ENCODE measurements around the gene DPPA3. TPM values are rescaled to one million over a fixed set of nuclear protein-coding genes. Genes with fewer than 3 reads are reported as not detected.

The DPPA3 gene
- total RNA-seq, 1 experiment from 2014 or later: not detected

DNA sequence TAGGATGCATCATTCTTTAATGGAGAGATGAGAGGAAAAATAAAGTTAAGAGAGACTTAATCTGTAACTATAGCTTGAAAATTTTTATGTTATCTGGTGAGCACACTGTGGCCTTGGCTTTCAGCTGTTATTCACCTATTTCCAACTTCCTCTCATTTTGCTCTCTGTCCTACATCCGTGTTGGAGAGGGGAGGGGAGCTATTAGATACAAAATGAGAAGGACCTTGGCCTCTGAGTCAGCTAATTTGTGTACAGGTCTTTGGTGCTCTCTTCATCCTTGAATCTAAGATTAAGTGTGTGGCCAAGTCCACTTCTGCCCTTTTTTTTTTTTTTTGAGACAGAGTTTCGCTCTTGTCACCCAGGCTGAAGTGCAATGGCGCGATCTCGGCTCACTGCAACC lies 44.6 kb upstream of the DPPA3 start:
- no peak for ATAC-seq

DNA sequence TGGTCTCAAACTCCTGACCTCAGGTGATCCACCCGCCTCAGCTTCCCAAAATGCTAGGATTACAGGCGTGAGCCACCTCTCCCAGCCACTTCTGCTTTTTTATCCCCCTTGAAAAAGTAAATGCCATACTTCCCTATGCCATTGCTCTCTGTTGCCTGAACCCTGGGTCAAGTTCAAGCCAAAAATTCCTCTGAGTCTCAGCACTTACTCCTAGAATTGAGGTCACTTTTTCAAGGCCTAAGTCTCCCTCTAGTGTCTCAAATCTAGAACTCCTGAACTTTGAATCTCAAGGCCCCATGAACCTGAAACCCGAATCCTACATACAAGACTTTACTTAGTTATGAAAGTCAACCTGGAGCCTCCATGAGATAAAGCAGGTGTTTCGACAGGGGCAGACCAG lies 44.1 kb upstream of the DPPA3 start:
- DNase-seq (ENCODE audit: low read depth, low spot score) (no peak), ATAC-seq (no peak)
- no TSS peak for BruUV-seq (replicated peaks)
- Histone ChIP-seq H3K4me1 (ENCODE audit: control insufficient read depth, insufficient read depth, low read length) (no peaks in the 10 kb centered on the region), H3K27ac (ENCODE audit: low read length) (no peak overlapping the region), H3K36me3 (ENCODE audit: control insufficient read depth, insufficient read depth, low read length) (no peaks in the 10 kb centered on the region), H3K4me3 (ENCODE audit: low read depth in 2 of 2, low read length in 2 of 2) (no peak overlapping the region), H3K9me3 (ENCODE audit: control insufficient read depth, insufficient read depth, low read depth, low read length) (no peaks in the 10 kb centered on the region), H3K27me3 (ENCODE audit: control insufficient read depth, insufficient read depth, low read length) (no peaks in the 10 kb centered on the region)
- POLR2A ChIA-PET: no interaction called here
- TF ChIP-seq SIN3A (IDR thresholded peaks at IDR 0.05; ENCODE audit: borderline replicate concordance, insufficient read depth, low read depth, low read length): no peak
- TF ChIP-seq, protein P1, sequence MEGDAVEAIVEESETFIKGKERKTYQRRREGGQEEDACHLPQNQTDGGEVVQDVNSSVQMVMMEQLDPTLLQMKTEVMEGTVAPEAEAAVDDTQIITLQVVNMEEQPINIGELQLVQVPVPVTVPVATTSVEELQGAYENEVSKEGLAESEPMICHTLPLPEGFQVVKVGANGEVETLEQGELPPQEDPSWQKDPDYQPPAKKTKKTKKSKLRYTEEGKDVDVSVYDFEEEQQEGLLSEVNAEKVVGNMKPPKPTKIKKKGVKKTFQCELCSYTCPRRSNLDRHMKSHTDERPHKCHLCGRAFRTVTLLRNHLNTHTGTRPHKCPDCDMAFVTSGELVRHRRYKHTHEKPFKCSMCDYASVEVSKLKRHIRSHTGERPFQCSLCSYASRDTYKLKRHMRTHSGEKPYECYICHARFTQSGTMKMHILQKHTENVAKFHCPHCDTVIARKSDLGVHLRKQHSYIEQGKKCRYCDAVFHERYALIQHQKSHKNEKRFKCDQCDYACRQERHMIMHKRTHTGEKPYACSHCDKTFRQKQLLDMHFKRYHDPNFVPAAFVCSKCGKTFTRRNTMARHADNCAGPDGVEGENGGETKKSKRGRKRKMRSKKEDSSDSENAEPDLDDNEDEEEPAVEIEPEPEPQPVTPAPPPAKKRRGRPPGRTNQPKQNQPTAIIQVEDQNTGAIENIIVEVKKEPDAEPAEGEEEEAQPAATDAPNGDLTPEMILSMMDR (IDR thresholded peaks at IDR 0.05): peak; percentile 52
- CTCF ChIA-PET: no interaction called here
- intact Hi-C loops (cut with micrococcal nuclease; ENCODE audit: unreplicated experiment): no loop called here
- in situ Hi-C loops (cut with HindIII; ENCODE audit: low pct_unique_long_range_greater_than_20kb, low sequenced_read_pairs): no loop called here

More for the DNA sequence above, 44.6 kb upstream of the DPPA3 start:
- TF ChIP-seq, protein P2, sequence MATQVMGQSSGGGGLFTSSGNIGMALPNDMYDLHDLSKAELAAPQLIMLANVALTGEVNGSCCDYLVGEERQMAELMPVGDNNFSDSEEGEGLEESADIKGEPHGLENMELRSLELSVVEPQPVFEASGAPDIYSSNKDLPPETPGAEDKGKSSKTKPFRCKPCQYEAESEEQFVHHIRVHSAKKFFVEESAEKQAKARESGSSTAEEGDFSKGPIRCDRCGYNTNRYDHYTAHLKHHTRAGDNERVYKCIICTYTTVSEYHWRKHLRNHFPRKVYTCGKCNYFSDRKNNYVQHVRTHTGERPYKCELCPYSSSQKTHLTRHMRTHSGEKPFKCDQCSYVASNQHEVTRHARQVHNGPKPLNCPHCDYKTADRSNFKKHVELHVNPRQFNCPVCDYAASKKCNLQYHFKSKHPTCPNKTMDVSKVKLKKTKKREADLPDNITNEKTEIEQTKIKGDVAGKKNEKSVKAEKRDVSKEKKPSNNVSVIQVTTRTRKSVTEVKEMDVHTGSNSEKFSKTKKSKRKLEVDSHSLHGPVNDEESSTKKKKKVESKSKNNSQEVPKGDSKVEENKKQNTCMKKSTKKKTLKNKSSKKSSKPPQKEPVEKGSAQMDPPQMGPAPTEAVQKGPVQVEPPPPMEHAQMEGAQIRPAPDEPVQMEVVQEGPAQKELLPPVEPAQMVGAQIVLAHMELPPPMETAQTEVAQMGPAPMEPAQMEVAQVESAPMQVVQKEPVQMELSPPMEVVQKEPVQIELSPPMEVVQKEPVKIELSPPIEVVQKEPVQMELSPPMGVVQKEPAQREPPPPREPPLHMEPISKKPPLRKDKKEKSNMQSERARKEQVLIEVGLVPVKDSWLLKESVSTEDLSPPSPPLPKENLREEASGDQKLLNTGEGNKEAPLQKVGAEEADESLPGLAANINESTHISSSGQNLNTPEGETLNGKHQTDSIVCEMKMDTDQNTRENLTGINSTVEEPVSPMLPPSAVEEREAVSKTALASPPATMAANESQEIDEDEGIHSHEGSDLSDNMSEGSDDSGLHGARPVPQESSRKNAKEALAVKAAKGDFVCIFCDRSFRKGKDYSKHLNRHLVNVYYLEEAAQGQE (IDR thresholded peaks at IDR 0.05; ENCODE audit: insufficient read depth in 1 of 2, low read depth in 2 of 2, low read length in 1 of 2): no peak
- TF ChIP-seq, protein P1 (IDR thresholded peaks at IDR 0.05): no peak
- no peak for TF ChIP-seq TCF7L2 (IDR thresholded peaks at IDR 0.05; ENCODE audit: low read depth, low read length)
- TF ChIP-seq SIN3A (IDR thresholded peaks at IDR 0.05; ENCODE audit: borderline replicate concordance, insufficient read depth, low read depth, low read length): no peak
- no peak for TF ChIP-seq POLR2AphosphoS5 (IDR thresholded peaks at IDR 0.05; ENCODE audit: low read depth, low read length)
- POLR2A ChIA-PET: no interaction called here
- Histone ChIP-seq H3K36me3 (ENCODE audit: control insufficient read depth, insufficient read depth, low read length) (no peaks in the 10 kb centered on the region), H3K9me3 (ENCODE audit: control insufficient read depth, insufficient read depth, low read depth, low read length) (no peaks in the 10 kb centered on the region), H3K4me3 (ENCODE audit: low read depth in 2 of 2, low read length in 2 of 2) (no peak overlapping the region), H3K27me3 (ENCODE audit: control insufficient read depth, insufficient read depth, low read length) (no peaks in the 10 kb centered on the region), H3K4me1 (ENCODE audit: control insufficient read depth, insufficient read depth, low read length) (no peaks in the 10 kb centered on the region), H3K27ac (ENCODE audit: low read length) (no peak overlapping the region)
- no TSS peak for BruUV-seq (replicated peaks)
- DNase-seq (ENCODE audit: low read depth, low spot score): no peak
- CTCF ChIA-PET: interaction anchor here (0.6 to 0.7 kb wide), 2 partner anchors 167 to 319 kb away, joined by 3 to 5 read pairs; no protein-coding TSS in a partner anchor
- intact Hi-C loops (cut with micrococcal nuclease; ENCODE audit: unreplicated experiment) (no loop called here), in situ Hi-C loops (cut with HindIII; ENCODE audit: low pct_unique_long_range_greater_than_20kb, low sequenced_read_pairs) (no loop called here)

All from Panc1 (cell line).